Measurements from ENCODE around the gene HELT.
"Not testable (repeated sequence)": the region's sequence is repeated elsewhere in the genome, so short reads cannot be mapped to it uniquely, and the experiment has no call there.

Gene HELT

DNA sequence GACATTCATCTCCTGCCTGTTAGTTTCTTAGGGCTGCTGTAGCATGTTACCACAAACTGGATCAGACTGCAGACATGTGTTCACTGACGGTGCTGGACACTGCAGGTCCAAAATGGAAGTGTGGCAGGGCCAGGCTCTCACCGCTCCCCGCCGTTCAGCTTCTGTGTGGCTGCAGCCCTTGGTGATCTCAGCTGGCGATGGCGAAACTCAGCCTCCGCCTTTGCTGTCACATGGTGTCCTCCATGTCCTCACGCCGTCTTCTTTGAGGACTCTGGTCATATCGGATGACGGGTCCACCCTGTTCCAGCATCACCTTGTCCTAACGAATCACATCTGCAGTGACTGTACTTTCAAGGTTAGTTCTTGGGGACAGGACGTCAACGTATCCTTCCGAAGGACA is 25.9 kb upstream of the HELT start:
- H3K4me1 Mint-ChIP-seq = no peaks in the 10 kb centered on the region
- ATAC-seq (no peak), DNase-seq (no peak)
- H3K27ac Mint-ChIP-seq = no peak overlapping the region
- no peaks in the 10 kb centered on the region for H3K27me3 Mint-ChIP-seq
- H3K9me3 Mint-ChIP-seq = no peaks in the 10 kb centered on the region
- no peak overlapping the region for H3K4me3 Mint-ChIP-seq

DNA sequence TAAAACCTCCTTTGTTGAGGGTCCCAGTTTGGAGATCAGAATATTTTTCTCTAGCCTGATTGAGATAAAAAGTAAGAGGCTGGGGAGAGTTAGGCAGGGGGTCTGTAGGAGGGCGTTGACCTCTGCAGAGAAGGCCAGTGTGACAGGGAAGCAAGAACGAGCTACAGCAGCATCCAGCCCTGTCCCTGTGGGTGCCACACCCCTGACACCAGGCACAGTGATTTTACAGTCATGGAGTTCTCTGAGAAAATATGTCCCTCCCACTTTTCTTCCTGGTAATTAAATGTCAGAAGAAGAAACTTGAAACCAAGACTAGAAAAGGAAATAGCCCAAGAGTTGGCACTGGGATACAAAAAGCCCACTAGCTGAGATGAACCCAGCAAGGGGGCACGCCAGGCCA is 25.0 kb upstream of the HELT start:
- no peaks in the 10 kb centered on the region for H3K9me3 Mint-ChIP-seq
- ATAC-seq (no peak), DNase-seq (no peak)
- no peaks in the 10 kb centered on the region for H3K4me1 Mint-ChIP-seq
- H3K27ac Mint-ChIP-seq = no peak overlapping the region
- no peak overlapping the region for H3K4me3 Mint-ChIP-seq
- no peaks in the 10 kb centered on the region for H3K27me3 Mint-ChIP-seq

DNA sequence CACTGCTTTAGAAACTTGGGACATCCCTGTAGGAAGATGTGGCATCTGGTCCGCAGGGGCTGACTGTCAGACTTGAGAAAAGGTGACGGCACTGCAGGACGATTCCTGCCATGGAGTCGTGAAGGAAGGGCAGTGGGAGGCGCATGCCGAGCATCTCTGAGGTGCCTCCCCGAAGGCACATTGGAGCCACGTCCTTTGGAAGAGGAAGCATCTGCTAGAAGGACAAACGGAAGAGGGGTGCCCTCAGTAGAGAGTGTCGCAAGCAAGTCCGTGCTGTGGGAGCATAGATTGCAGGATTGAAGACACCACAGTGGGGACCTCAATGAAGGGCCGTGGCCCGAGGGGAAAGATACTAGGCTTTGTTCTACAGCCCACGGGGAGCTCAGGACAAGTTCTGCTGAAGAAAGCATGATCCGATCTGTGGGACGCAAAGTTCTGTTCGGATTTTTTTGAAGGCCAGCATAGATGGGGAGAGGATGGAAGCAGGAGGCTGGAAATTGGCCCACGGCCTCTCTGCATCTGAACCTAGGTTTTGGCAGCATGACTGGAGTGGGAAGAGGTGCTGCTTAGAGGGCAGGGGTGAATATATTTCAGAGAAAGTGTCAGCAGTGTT is 24.2 kb upstream of the HELT start:
- no peak for ATAC-seq
- Mint-ChIP-seq H3K27me3 (no peaks in the 10 kb centered on the region), H3K4me3 (no peak overlapping the region), H3K4me1 (no peaks in the 10 kb centered on the region), H3K27ac (no peak overlapping the region), H3K9me3 (no peaks in the 10 kb centered on the region)
- DNase-seq = no peak

DNA sequence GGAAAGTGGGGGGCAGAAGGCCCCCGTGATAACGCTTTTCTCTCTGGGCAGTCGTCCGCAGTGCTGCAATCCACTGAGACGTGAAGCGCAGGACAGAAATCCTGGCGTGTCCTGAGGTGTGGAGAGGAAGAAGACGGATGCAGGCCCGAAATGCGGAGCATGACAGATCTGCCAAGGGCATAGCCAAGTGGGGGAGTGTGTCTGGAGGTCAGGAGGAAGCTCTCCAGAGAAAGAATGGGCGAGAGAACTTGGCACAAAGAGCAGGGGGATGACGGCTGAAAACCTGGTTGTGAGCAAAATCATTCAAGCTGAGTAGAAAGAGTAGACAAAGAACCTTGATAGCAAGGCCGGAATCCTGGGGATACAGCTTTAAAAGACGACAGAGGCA is 23.7 kb upstream of the HELT start:
- H3K27ac Mint-ChIP-seq = no peak overlapping the region
- H3K4me1 Mint-ChIP-seq = no peaks in the 10 kb centered on the region
- no peak overlapping the region for H3K4me3 Mint-ChIP-seq
- DNase-seq = no peak
- no peaks in the 10 kb centered on the region for H3K27me3 Mint-ChIP-seq
- no peaks in the 10 kb centered on the region for H3K9me3 Mint-ChIP-seq
- no peak for ATAC-seq

DNA sequence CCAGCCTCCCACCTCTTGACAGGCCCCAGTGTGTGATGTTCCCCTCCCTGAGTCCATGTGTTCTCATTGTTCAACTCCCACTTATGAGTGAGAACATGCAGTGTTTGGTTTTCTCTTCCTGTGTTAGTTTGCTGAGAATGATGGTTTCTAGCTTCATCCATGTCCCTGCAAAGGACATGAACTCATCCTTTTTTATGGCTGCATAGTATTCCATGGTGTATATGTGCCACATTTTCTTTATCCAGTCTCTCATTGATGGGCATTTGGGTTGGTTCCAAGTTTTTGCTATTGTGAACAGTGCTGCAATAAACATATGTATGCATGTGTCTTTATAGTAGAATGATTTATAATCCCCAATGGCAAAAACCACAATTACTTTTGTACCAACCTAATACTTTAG is 20.6 kb upstream of the HELT start:
- not testable (repeated sequence) for H3K27ac Mint-ChIP-seq, H3K27me3 Mint-ChIP-seq, H3K9me3 Mint-ChIP-seq, ATAC-seq, DNase-seq, H3K4me3 Mint-ChIP-seq, H3K4me1 Mint-ChIP-seq

DNA sequence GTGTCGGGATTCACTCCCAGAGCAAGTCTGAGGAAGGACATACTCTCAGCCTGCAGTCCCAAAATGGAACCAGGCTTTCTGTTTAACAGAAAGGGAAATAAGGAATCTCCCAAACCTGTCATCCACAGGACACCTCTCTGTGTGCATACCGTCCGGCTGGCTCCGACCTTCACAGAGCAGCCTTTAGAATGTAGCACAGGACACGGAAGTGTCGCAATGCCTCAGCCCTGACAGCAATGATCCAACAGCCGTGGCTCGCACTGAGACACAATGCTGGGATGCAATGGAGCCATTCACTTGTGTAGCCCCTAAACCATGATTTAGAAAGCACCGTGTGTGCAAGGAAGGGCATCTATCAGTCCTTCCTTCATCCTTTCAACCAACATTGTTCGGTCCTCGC is 15.5 kb upstream of the HELT start:
- ATAC-seq = no peak
- peaks cover 7% of the 10 kb centered on the region for H3K4me1 Mint-ChIP-seq

GRCh38 chr4:185003596-185004351 is 14.5 kb upstream of the HELT start:
- no peak overlapping the region for H3K27ac Mint-ChIP-seq
- H3K27me3 Mint-ChIP-seq = peaks cover 42% of the 10 kb centered on the region
- no peak overlapping the region for H3K4me3 Mint-ChIP-seq
- H3K4me1 Mint-ChIP-seq = peaks cover 7% of the 10 kb centered on the region
- ATAC-seq (no peak), DNase-seq (no peak)
- no peaks in the 10 kb centered on the region for H3K9me3 Mint-ChIP-seq

More for the DNA sequence above, 15.5 kb upstream of the HELT start:
- Mint-ChIP-seq H3K27me3 (peaks cover 32% of the 10 kb centered on the region), H3K27ac (no peak overlapping the region), H3K9me3 (no peaks in the 10 kb centered on the region), H3K4me3 (no peak overlapping the region)
- DNase-seq = no peak

DNA sequence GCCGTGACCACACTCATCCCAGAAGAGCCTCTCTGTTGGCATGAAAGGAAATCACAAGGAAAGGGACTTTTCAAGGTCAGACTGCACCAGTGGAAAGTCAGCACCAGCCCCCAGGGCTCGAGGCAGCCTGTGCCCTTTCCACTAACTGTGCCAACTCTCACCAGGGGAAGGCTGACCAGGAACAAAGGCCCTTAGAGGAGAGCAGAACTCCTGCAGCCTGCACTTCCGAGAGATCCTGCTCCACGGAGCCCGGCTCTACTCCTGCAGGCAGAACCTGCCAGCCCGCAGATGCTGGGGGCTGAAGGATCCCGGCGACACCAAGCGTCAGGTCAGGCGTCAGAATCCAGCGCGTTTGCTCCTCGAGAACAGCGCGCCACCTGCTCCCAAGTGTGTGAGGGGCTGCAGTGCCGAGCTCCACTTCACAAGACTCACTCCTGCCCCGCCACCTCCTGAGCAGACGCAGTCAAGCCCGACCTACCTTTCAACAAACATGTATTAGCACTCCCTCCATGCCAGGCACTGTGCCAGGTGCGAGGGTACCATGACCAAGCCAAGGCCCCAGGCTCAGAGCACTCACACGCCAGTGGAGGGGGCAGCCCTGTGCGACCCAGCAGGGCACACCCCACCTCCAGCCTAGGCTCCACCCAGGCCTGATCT is 13.6 kb upstream of the HELT start:
- Mint-ChIP-seq H3K27me3 (peaks cover 51% of the 10 kb centered on the region), H3K9me3 (no peaks in the 10 kb centered on the region), H3K4me3 (peak overlapping the region; percentile 69 to 74), H3K27ac (peak overlapping the region in 1 of 2 donors; percentile 80), H3K4me1 (peaks cover 7% of the 10 kb centered on the region)
- no peak for DNase-seq
- peak; percentile 71 for ATAC-seq

DNA sequence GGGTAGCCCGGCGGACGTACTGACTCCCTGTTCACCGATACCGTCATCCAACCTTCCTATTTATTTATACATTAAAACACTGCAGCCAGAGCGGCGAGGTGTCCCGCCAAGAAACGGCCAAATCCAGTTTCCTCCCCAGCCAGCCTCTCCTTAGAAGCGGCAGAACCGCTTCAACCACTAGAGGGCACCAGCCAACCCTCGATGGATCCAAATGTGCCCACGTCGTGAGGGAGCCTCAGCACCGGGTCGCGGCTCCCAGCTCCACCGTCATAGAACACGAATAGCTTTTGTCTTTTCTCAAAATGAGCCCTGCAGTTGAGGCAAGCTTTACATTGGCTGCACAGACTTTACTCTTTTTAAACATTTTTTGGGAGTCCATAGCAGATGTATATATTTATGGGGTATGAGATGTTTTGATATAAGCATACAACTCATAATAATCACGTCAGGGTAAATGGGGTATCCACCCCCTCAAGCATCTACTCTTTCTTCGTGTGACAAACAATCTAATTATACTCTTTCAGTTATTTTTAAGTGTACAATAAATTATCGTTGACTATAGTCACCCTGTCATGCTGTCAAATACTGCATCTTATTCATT is 13.0 kb upstream of the HELT start:
- peaks cover 7% of the 10 kb centered on the region for H3K4me1 Mint-ChIP-seq
- H3K9me3 Mint-ChIP-seq = no peaks in the 10 kb centered on the region
- H3K27ac Mint-ChIP-seq = peak overlapping the region in 1 of 2 donors; percentile 80
- peak; percentile 78 to 82 for DNase-seq
- ATAC-seq = peak; percentile 93
- peaks cover 57% of the 10 kb centered on the region for H3K27me3 Mint-ChIP-seq
- peak overlapping the region; percentile 69 to 74 for H3K4me3 Mint-ChIP-seq

DNA sequence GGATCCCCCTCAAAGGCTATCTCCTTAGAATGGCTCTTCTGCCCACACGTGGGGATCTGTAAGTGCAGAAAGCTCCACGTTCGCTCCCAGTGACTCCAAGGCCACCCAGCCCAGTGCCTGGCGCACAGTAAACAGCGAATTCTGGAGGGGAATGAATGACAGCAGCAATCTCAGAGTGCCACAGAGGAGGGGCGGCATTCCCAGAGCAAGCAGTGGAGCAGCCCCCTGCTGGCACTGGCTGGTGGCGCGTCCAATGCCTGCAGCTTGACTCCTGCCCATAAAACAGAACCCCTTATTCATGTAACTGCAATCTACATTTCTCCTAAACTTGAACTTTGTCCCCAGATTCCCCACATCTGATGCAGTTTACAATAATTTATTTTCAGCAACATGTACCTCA is 6.9 kb upstream of the HELT start:
- Mint-ChIP-seq H3K4me3 (no peak overlapping the region), H3K4me1 (peaks cover 14% of the 10 kb centered on the region), H3K9me3 (no peaks in the 10 kb centered on the region), H3K27ac (no peak overlapping the region), H3K27me3 (peaks cover 88% of the 10 kb centered on the region)
- no peak for DNase-seq
- no peak for ATAC-seq

DNA sequence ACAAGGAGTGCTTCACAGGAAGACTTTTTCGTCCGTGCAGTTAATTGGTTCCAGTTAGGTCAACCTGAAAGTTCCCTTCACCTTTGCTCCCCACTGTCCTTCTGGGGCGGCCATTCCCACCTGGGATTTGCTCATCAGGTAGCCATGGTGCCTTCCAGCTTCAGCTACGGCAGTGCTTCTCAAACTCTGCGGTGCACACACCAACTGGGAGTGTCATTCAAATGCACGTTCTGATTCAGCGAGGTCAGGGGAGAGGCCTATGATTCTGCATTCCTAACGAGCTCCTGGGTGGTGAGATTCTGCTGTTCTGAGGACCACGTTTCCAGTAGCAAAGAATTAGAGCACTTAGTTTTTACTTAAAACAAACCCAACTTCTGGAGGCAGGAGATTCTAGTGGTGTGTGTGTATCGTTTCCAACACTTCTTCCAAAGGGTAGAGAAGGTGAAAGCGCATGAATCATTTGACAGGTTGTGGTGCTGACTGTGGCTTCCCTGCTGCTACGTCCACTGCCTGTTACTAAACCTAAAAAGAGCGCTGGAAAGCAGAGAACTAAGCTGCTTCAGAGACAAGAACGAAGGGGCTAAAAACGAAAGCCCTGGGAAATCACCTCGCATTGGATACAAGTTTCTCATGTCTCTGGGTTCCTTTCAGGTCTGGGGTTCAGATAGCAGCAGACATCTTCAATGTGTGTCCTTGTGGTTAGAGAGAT is 4.7 kb upstream of the HELT start:
- no peak overlapping the region for H3K27ac Mint-ChIP-seq
- ATAC-seq (peak; percentile 68), DNase-seq (no peak)
- H3K9me3 Mint-ChIP-seq = no peaks in the 10 kb centered on the region
- peak overlapping the region in 1 of 2 donors; percentile 19 for H3K4me3 Mint-ChIP-seq
- peaks cover 97% of the 10 kb centered on the region for H3K27me3 Mint-ChIP-seq
- H3K4me1 Mint-ChIP-seq = peaks cover 30% of the 10 kb centered on the region

GRCh38 chr4:185015108-185015507 is 3.2 kb upstream of the HELT start:
- ATAC-seq = no peak
- H3K27me3 Mint-ChIP-seq = peaks cover 97% of the 10 kb centered on the region
- H3K9me3 Mint-ChIP-seq = no peaks in the 10 kb centered on the region

GRCh38 chr4:185016101-185016940 is 2.0 kb upstream of the HELT start:
- Mint-ChIP-seq H3K4me1 (peaks cover 44% of the 10 kb centered on the region), H3K27ac (no peak overlapping the region), H3K27me3 (peaks cover 98% of the 10 kb centered on the region), H3K9me3 (no peaks in the 10 kb centered on the region), H3K4me3 (no peak overlapping the region)
- ATAC-seq (no peak), DNase-seq (no peak)

More at GRCh38 chr4:185015108-185015507, 3.2 kb upstream of the HELT start:
- Mint-ChIP-seq H3K27ac (no peak overlapping the region), H3K4me3 (no peak overlapping the region), H3K4me1 (peaks cover 36% of the 10 kb centered on the region)
- DNase-seq = no peak

DNA sequence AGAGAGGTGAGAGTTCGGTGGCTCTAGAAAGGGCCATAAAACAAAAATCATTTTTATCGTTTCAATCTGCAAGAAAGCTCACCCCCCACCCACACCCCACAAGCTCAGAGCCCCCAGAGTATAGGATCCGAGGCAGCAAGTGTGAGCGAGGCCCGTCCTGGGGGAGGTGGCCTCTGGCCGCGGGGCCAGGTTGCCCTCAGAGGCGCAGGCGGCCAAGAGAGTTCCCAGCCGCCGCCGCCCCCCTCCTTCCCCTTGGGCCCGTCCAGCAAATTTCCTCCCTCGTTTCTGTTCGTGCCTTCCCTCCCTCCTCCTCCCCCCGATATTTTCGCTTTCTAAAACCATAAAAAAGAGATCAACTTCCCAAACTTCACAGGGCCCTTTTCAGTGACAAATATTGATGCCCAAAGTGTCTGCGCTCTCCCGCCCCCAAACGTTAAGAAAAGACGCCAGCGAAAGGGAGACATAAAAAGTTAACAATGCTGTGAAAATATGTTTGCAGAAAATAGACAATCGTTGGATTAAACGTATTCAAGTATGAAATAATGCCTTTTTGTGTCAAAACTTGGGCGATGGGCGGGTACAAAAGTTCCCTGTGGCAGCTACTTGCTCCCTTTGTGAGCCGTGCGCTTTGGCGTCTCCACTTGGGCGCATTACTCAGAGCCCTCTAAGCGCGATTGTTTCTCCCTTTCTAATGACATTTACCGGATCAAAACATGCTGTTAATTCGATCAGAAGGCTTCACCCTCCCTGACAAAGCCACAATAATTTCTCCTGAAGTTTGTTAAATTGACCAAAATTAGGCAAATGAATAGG is 1.1 kb upstream of the HELT start:
- Mint-ChIP-seq H3K4me1 (peaks cover 44% of the 10 kb centered on the region), H3K27ac (no peak overlapping the region), H3K9me3 (no peaks in the 10 kb centered on the region), H3K27me3 (peaks cover 98% of the 10 kb centered on the region), H3K4me3 (no peak overlapping the region)
- DNase-seq (no peak), ATAC-seq (no peak)
